Epithelial cell of proximal tubule (primary cell): ENCODE results near the gene LRMDA. TPM values are rescaled to one million over a fixed set of nuclear protein-coding genes. Genes with fewer than 3 reads are reported as not detected.

Source experiments
- DNase-seq: peaks from one replicate; pipeline ENCODE4 v3.0.0-alpha.2; 2011; ENCODE audit warnings: low read depth
- H3K4me3 ChIP-seq: 2 replicates; pipeline ENCODE4 v1.5.1; 2011; ENCODE audit warnings: low read depth, mild to moderate bottlenecking, low read length
- total RNA-seq: library from RNA; depleted of rRNA; stranded (reverse); fragments of >200 nt; gene quantifications from 2 replicates; pipeline ENCODE4 v1.2.3, GENCODE V29; 2015
- TF ChIP-seq, protein P1 (sequence below): conservative IDR thresholded peaks from 2 replicates; pipeline ENCODE4 v1.5.1; 2012; ENCODE audit warnings: low read depth, mild to moderate bottlenecking, low read length

The LRMDA gene
- total RNA-seq, 1 donor from 2014 or later: 0.75 TPM

DNA sequence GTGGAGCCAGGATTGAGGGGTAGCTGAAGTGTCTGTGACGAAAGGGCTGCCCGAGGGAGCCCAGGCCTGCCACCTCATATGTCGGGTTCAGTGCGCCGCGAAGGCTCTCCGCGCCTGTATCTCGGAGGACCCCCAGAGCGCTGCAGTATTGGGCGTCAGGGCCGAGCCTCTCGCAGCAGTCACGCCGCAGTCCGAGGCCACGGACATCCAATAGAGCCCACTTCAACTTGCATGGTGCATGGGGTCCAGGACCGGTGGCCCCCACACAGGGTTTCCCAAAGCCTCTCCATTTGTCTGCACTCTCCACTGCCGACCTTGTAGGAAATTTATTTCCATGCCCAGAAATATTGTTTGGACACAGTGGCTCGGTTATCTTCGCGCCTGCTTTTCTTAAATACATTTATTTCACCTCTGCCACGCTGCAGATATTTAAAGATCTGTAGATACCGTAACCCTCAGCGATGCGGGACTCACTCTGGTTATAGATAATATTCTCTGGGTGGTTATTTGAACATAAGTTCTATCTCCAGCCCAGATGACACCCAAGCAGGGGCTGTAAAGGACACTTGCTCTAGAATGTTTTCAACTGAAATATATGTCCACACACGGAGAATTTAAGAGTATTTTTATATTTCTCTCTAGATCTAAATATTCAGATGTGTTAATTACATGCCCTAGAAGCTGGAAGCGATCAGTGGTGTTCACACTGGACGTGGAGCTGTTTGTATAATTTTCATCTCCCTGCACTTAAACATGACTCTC, 24.8 kb upstream of the LRMDA start:
- DNase-seq: no peak
- TF ChIP-seq, protein P1, sequence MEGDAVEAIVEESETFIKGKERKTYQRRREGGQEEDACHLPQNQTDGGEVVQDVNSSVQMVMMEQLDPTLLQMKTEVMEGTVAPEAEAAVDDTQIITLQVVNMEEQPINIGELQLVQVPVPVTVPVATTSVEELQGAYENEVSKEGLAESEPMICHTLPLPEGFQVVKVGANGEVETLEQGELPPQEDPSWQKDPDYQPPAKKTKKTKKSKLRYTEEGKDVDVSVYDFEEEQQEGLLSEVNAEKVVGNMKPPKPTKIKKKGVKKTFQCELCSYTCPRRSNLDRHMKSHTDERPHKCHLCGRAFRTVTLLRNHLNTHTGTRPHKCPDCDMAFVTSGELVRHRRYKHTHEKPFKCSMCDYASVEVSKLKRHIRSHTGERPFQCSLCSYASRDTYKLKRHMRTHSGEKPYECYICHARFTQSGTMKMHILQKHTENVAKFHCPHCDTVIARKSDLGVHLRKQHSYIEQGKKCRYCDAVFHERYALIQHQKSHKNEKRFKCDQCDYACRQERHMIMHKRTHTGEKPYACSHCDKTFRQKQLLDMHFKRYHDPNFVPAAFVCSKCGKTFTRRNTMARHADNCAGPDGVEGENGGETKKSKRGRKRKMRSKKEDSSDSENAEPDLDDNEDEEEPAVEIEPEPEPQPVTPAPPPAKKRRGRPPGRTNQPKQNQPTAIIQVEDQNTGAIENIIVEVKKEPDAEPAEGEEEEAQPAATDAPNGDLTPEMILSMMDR: no peak
- H3K4me3 ChIP-seq: no peak overlapping the region

DNA sequence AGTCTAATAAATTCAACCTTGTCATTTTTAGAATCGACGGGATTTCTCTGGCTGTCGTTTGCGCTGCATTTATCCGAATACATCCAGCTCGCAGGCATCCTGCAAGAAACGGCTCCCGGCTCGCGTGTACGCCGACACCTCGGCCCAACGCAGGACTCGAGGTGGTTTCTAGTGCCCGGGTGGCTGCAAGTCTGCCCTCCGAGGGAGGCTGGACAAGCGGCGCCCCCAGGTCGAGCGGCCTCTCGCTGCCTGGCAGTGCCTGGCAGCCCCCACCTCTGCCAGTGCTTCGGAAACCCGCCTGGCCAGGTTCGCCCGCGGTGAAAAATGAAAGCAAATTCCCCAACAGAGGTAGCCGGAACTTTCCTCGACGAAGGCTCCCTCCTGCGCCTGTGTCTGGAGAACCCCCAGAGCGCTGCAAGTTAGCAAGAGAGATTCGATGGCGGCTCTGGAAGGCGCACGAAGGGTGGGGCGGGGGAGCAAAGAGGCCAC, 24.2 kb upstream of the LRMDA start:
- TF ChIP-seq, protein P1: no peak
- no peak for DNase-seq
- H3K4me3 ChIP-seq: peak overlapping the region; percentile 89

DNA sequence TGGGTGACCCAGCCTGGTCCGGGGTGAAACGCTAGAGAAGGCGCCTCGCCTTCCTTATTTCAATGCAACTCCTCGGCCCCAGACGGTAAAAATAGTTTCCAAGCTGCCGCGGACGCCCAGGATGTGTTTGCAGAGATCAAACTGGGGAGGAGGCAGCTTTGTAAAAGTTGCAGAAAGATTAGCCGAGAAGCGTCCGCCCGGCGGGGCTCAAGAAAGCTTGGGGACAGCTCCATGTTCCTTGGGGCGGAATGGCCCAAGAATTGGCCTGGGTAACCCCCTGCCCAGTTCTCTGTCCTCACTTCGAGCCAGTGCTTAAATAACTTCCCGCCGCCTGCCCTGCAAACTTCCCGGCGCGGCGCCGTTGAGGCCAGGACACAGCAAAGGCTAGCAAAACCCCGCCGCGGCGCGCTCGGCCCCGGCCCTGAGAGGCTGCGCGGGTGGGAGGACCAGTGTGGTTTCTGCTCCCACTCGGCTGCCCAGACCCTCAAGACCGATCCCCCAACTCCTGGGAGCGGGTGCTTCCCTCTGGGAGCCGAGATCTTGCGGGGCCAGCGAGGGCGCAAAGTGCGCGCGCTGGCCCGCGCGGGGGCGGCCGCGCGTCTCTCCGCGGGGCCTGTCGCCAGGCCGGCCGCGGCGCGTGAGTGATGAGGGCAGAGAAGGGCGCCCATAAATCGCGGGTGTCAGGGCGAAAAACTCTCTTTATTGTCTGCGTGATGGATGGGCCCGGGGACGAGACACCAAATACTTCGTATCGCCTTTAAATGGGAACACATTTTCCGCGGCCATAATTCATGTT, 23.5 kb upstream of the LRMDA start:
- TF ChIP-seq, protein P1: no peak
- DNase-seq: no peak
- peak overlapping the region; percentile 89 for H3K4me3 ChIP-seq

DNA sequence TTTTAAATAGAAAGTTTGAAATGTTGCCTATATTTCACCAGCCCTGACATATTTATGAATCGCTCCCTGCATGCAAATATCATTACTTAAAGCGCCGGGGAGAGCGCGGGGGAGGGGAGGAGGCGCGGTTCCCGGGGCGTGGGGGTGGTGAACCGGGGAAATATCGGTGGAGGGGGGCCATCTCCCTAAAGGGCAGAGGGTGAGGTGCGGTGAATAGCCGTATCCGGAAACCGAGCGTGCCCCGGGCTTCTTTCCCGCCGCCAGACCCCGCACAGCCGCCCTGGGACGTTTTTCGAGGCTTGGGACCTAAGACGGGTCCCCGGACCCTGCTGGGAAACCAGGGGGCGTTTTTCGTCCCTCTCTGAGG, 22.9 kb upstream of the LRMDA start:
- peak overlapping the region; percentile 89 for H3K4me3 ChIP-seq
- DNase-seq: no peak
- TF ChIP-seq, protein P1: no peak

DNA sequence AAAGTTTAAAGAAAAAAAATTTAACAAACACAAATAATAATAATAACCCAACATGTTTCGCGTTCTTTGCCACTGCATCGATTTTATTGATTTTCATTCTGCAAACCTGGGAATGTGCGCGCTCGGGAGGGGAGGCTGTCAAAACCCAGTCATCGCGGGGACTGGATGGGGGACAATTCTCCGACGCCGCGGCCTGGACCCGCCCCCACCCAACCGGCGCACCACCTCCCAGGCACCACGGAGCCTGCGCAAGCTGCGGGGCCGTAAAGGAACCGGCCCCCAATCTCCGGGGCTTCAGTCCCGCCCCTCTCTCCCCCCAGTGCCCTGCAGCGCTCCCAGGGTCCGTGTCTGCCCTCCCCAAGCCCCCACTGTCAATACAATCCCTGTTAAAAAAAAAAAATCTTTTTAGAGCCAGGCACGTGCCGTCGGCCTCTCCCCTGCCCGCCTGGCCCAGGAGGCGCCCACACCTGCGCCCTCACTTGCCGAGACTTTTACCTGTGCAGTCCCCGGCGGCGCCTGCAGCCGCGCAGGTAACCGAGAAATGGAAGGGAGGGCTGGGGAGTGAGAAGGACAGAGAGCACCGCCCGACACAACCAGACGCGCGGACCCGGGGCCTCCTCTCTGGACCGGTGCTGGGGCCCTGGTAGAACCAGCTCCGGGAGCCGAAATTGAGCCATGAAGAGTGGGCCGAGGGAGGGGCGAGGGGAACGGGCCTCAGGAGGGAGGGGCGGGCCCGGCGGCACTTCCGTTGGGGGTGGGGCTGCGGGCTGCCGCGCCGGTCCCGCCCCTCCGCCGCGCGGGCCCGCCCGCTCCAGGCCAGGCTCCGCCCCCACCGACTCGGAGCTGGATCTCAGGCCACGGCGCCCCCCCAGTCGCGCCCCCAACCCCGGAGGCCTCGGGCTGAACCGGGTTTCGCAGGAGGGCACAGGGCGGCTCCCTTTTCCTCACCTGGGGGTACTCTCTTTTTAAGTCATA, 22.2 kb upstream of the LRMDA start:
- peak overlapping the region; percentile 89 for H3K4me3 ChIP-seq
- no peak for DNase-seq
- TF ChIP-seq, protein P1: no peak
